ENCODE data around the gene GNAQ. TPM values are rescaled to one million over a fixed set of nuclear protein-coding genes. Genes with fewer than 3 reads are reported as not detected.
A peak's percentile ranks its signal among the peaks of the same experiment; 100 is the strongest.

The GNAQ gene
- total RNA-seq, 1 experiment from 2014 or later = 38.2 TPM

- H3K27me3 Mint-ChIP-seq (ENCODE audit: insufficient read depth, unreplicated experiment) = no peaks in the 10 kb centered on the region
- POLR2A ChIA-PET = interaction anchor here (1.6 kb wide), 2 partner anchors 71 to 81 kb away, joined by 3 to 5 read pairs; no protein-coding TSS in a partner anchor
- intact Hi-C loops (cut with micrococcal nuclease) = no loop called here
- TF ChIP-seq CTCF (IDR thresholded peaks at IDR 0.05; ENCODE audit: unreplicated experiment) = no peak
- peaks cover 18% of the 10 kb centered on the region for H3K4me1 Mint-ChIP-seq (ENCODE audit: insufficient read depth, unreplicated experiment)
- no peak overlapping the region for H3K27ac Mint-ChIP-seq (ENCODE audit: low read depth, unreplicated experiment)
- peaks cover 6% of the 10 kb centered on the region for H3K36me3 Mint-ChIP-seq (ENCODE audit: insufficient read depth, unreplicated experiment)
- H3K9me3 Mint-ChIP-seq (ENCODE audit: unreplicated experiment) = no peaks in the 10 kb centered on the region
- H3K4me3 Mint-ChIP-seq (ENCODE audit: unreplicated experiment) = no peak overlapping the region
- CTCF ChIA-PET = interaction anchor here (1.0 kb wide), 1 partner anchor 81 kb away, joined by 5 read pairs; no protein-coding TSS in a partner anchor
- BruUV-seq (replicated peaks) = no TSS peak
- DNase-seq (ENCODE audit: unreplicated experiment) = no peak
Measured at GRCh38 chr9:77954666-77955015, 77.0 kb downstream of the GNAQ start.

- DNase-seq (ENCODE audit: unreplicated experiment) = no peak
- intact Hi-C loops (cut with micrococcal nuclease) = no loop called here
- Mint-ChIP-seq H3K27ac (ENCODE audit: low read depth, unreplicated experiment) (no peak overlapping the region), H3K4me1 (ENCODE audit: insufficient read depth, unreplicated experiment) (peaks cover 18% of the 10 kb centered on the region), H3K9me3 (ENCODE audit: unreplicated experiment) (no peaks in the 10 kb centered on the region), H3K27me3 (ENCODE audit: insufficient read depth, unreplicated experiment) (no peaks in the 10 kb centered on the region), H3K4me3 (ENCODE audit: unreplicated experiment) (no peak overlapping the region), H3K36me3 (ENCODE audit: insufficient read depth, unreplicated experiment) (peaks cover 6% of the 10 kb centered on the region)
- POLR2A ChIA-PET = interaction anchor here (0.6 to 1.6 kb wide), 2 partner anchors 9 to 81 kb away, joined by 3 read pairs; no protein-coding TSS in a partner anchor
- TF ChIP-seq CTCF (IDR thresholded peaks at IDR 0.05; ENCODE audit: unreplicated experiment) = no peak
- no TSS peak for BruUV-seq (replicated peaks)
- CTCF ChIA-PET = interaction anchor here (1.0 kb wide), 2 partner anchors 49 to 81 kb away, joined by 3 to 5 read pairs; no protein-coding TSS in a partner anchor
Measured at GRCh38 chr9:77954013-77954665, 77.5 kb downstream of the GNAQ start.

GRCh38 chr9:77953590-77953989 lies 78.0 kb downstream of the GNAQ start:
- intact Hi-C loops (cut with micrococcal nuclease) = no loop called here
- Mint-ChIP-seq H3K36me3 (ENCODE audit: insufficient read depth, unreplicated experiment) (peaks cover 6% of the 10 kb centered on the region), H3K4me1 (ENCODE audit: insufficient read depth, unreplicated experiment) (peaks cover 18% of the 10 kb centered on the region), H3K27me3 (ENCODE audit: insufficient read depth, unreplicated experiment) (no peaks in the 10 kb centered on the region), H3K9me3 (ENCODE audit: unreplicated experiment) (no peaks in the 10 kb centered on the region), H3K27ac (ENCODE audit: low read depth, unreplicated experiment) (no peak overlapping the region), H3K4me3 (ENCODE audit: unreplicated experiment) (no peak overlapping the region)
- ChIA-PET POLR2A (interaction anchor here (0.6 to 1.1 kb wide), 2 partner anchors 10 to 27 kb away, joined by 3 to 7 read pairs; no protein-coding TSS in a partner anchor), CTCF (interaction anchor here (1.0 kb wide), 1 partner anchor 48 kb away, joined by 3 read pairs; no protein-coding TSS in a partner anchor)
- no peak for DNase-seq (ENCODE audit: unreplicated experiment)
- TF ChIP-seq CTCF (IDR thresholded peaks at IDR 0.05; ENCODE audit: unreplicated experiment) = no peak
- no TSS peak for BruUV-seq (replicated peaks)

- Mint-ChIP-seq H3K36me3 (ENCODE audit: insufficient read depth, unreplicated experiment) (peaks cover 6% of the 10 kb centered on the region), H3K9me3 (ENCODE audit: unreplicated experiment) (no peaks in the 10 kb centered on the region), H3K4me1 (ENCODE audit: insufficient read depth, unreplicated experiment) (peaks cover 14% of the 10 kb centered on the region), H3K4me3 (ENCODE audit: unreplicated experiment) (no peak overlapping the region), H3K27ac (ENCODE audit: low read depth, unreplicated experiment) (peak overlapping the region; percentile 73), H3K27me3 (ENCODE audit: insufficient read depth, unreplicated experiment) (no peaks in the 10 kb centered on the region)
- POLR2A ChIA-PET = interaction anchor here (0.7 to 4.4 kb wide), 3 partner anchors 12 to 113 kb away, joined by 3 to 11 read pairs (median 7); no protein-coding TSS in a partner anchor
- no peak for TF ChIP-seq CTCF (IDR thresholded peaks at IDR 0.05; ENCODE audit: unreplicated experiment)
- CTCF ChIA-PET = interaction anchor here (1.0 kb wide), 1 partner anchor 47 kb away, joined by 3 read pairs; no protein-coding TSS in a partner anchor
- no TSS peak for BruUV-seq (replicated peaks)
- peak; percentile 40 for DNase-seq (ENCODE audit: unreplicated experiment)
- intact Hi-C loops (cut with micrococcal nuclease) = no loop called here
Measured at GRCh38 chr9:77952635-77953328, 78.8 kb downstream of the GNAQ start.

All from MCF 10A (cell line).